ENCODE measurements around the gene ADI1.

DNA sequence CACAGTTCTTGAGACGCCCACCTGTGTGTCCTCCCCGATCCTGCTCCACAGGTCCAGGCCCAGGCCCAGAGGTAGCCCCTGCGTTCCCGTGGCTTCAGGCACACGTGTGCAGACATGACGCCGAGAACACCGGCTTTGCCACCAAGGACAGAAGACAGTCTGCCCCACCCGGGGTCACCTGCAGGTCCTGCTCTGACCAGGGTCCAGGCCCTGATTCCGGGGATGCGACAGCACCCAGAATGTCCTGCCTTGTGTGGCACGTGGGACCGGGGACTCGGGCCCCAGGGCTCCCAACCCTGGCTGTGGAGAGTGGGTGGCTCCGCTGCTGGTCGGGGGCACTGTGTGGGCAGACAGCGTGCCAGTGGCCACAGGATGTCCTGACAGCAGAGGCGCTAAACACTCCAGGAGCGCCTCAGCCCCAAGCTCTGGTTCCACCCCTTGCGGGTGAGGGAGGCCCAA, 36.9 kb downstream of the ADI1 start:
- no peak for TF ChIP-seq PBX3 (IDR thresholded peaks at IDR 0.05)
- no peak for TF ChIP-seq EP300 (IDR thresholded peaks at IDR 0.05; ENCODE audit: borderline replicate concordance in 1 of 2, low read depth in 1 of 2, low read length in 1 of 2)
- TF ChIP-seq YY1 (IDR thresholded peaks at IDR 0.05; ENCODE audit: low read depth), result no peak
- TF ChIP-seq CTCF (IDR thresholded peaks at IDR 0.05), result no peak
- TF ChIP-seq TAF1 (IDR thresholded peaks at IDR 0.05; ENCODE audit: borderline replicate concordance, low read depth, low read length), result no peak
- no peak for TF ChIP-seq POLR2AphosphoS5 (IDR thresholded peaks at IDR 0.05; ENCODE audit: low read depth, low read length)
- TF ChIP-seq RAD21 (IDR thresholded peaks at IDR 0.05; ENCODE audit: low read length), result no peak
- TF ChIP-seq GABPA (IDR thresholded peaks at IDR 0.05; ENCODE audit: low read depth), result no peak
- no peak for TF ChIP-seq IRF3 (IDR thresholded peaks at IDR 0.05; ENCODE audit: low read depth, low read length)
- TF ChIP-seq RCOR1 (IDR thresholded peaks at IDR 0.05; ENCODE audit: low read length), result no peak
- TF ChIP-seq FOXJ3 (CRISPR knock-in tag; IDR thresholded peaks at IDR 0.05), result no peak

Measured in SK-N-SH (cell line).